Measurements from ENCODE around the gene CFAP141.

Gene CFAP141

GRCh38 chr1:154167461-154167860, 38.7 kb downstream of the CFAP141 start:
- no peaks in the 10 kb centered on the region for H3K4me1 ChIP-seq (ENCODE audit: insufficient read depth, poor library complexity, severe bottlenecking)
- H3K36me3 ChIP-seq (ENCODE audit: low read depth) = peaks cover 100% of the 10 kb centered on the region
- H3K9me3 ChIP-seq (ENCODE audit: severe bottlenecking) = no peaks in the 10 kb centered on the region
- ATAC-seq (ENCODE audit: low read depth) (no peak), DNase-seq (ENCODE audit: low spot score) (no peak)
- no peak overlapping the region for H3K4me3 ChIP-seq (ENCODE audit: severe bottlenecking)
- no peak overlapping the region for H3K27ac ChIP-seq (ENCODE audit: poor library complexity, severe bottlenecking)
- H3K27me3 ChIP-seq (ENCODE audit: insufficient read depth, poor library complexity, severe bottlenecking) = no peaks in the 10 kb centered on the region
- no peak for TF ChIP-seq CTCF (IDR thresholded peaks at IDR 0.05; ENCODE audit: poor library complexity, severe bottlenecking)

GRCh38 chr1:154166207-154166606, 39.9 kb downstream of the CFAP141 start:
- H3K4me1 ChIP-seq (ENCODE audit: insufficient read depth, poor library complexity, severe bottlenecking) = no peaks in the 10 kb centered on the region
- H3K27me3 ChIP-seq (ENCODE audit: insufficient read depth, poor library complexity, severe bottlenecking) = no peaks in the 10 kb centered on the region
- no peak for ATAC-seq (ENCODE audit: low read depth)
- H3K4me3 ChIP-seq (ENCODE audit: severe bottlenecking) = no peak overlapping the region
- no peak for DNase-seq (ENCODE audit: low spot score)
- peaks cover 97% of the 10 kb centered on the region for H3K36me3 ChIP-seq (ENCODE audit: low read depth)
- TF ChIP-seq CTCF (IDR thresholded peaks at IDR 0.05; ENCODE audit: poor library complexity, severe bottlenecking) = no peak
- H3K27ac ChIP-seq (ENCODE audit: poor library complexity, severe bottlenecking) = no peak overlapping the region
- no peaks in the 10 kb centered on the region for H3K9me3 ChIP-seq (ENCODE audit: severe bottlenecking)

GRCh38 chr1:154159554-154159953, 46.6 kb downstream of the CFAP141 start:
- DNase-seq (ENCODE audit: low spot score) (no peak), ATAC-seq (ENCODE audit: low read depth) (no peak)
- no peak overlapping the region for H3K4me3 ChIP-seq (ENCODE audit: severe bottlenecking)
- no peaks in the 10 kb centered on the region for H3K4me1 ChIP-seq (ENCODE audit: insufficient read depth, poor library complexity, severe bottlenecking)
- H3K9me3 ChIP-seq (ENCODE audit: severe bottlenecking) = no peaks in the 10 kb centered on the region
- H3K36me3 ChIP-seq (ENCODE audit: low read depth) = peaks cover 89% of the 10 kb centered on the region
- no peaks in the 10 kb centered on the region for H3K27me3 ChIP-seq (ENCODE audit: insufficient read depth, poor library complexity, severe bottlenecking)
- no peak for TF ChIP-seq CTCF (IDR thresholded peaks at IDR 0.05; ENCODE audit: poor library complexity, severe bottlenecking)
- H3K27ac ChIP-seq (ENCODE audit: poor library complexity, severe bottlenecking) = no peak overlapping the region

GRCh38 chr1:154158307-154159125, 47.6 kb downstream of the CFAP141 start:
- ATAC-seq (ENCODE audit: low read depth) (no peak), DNase-seq (ENCODE audit: low spot score) (no peak)
- TF ChIP-seq CTCF (IDR thresholded peaks at IDR 0.05; ENCODE audit: poor library complexity, severe bottlenecking) = no peak
- no peak overlapping the region for H3K27ac ChIP-seq (ENCODE audit: poor library complexity, severe bottlenecking)
- H3K36me3 ChIP-seq (ENCODE audit: low read depth) = peaks cover 79% of the 10 kb centered on the region
- H3K4me1 ChIP-seq (ENCODE audit: insufficient read depth, poor library complexity, severe bottlenecking) = no peaks in the 10 kb centered on the region
- H3K9me3 ChIP-seq (ENCODE audit: severe bottlenecking) = no peaks in the 10 kb centered on the region
- no peaks in the 10 kb centered on the region for H3K27me3 ChIP-seq (ENCODE audit: insufficient read depth, poor library complexity, severe bottlenecking)
- H3K4me3 ChIP-seq (ENCODE audit: severe bottlenecking) = no peak overlapping the region

Measured in RWPE2 (cell line).